T follicular helper cell (primary cell): ENCODE measurements around the gene PHYH.
"Not testable (repeated sequence)": the region's sequence is repeated elsewhere in the genome, so short reads cannot be mapped to it uniquely, and the experiment has no call there.

Source experiments
- DNase-seq: peaks from one replicate; pipeline ENCODE4 v3.0.0-alpha.2; 2020; ENCODE audit warnings: low read depth
- total RNA-seq, 2 experiments: gene quantifications; one replicate each; lab custom pipeline; 2026; lab: John Stamatoyannopoulos, UW

Gene PHYH
- 7.3 to 8.8 reads per million in 2 experiments for total RNA-seq

GRCh38 chr10:13299437-13300287, at the start of gene PHYH:
TSS of gene PHYH (minus strand) at chr10:13300064. CDS start at chr10:13300042, 22 bp downstream.
- DNase-seq, result peak; percentile 75

GRCh38 chr10:13348216-13349017, 48.6 kb upstream of the PHYH start, which contains the start of gene SEPHS1:
TSS of gene SEPHS1 (minus strand) at chr10:13348293. CDS start at chr10:13344950, 3,343 bp downstream.
- peak; percentile 70 for DNase-seq

GRCh38 chr10:13347500-13348156, 47.8 kb upstream of the PHYH start:
- peak; percentile 66 for DNase-seq

GRCh38 chr10:13347043-13347499, 47.2 kb upstream of the PHYH start:
- DNase-seq, result peak; percentile 16

GRCh38 chr10:13346283-13347042, 46.6 kb upstream of the PHYH start:
- no peak for DNase-seq

- DNase-seq, result no peak
Measured at GRCh38 chr10:13340626-13341376, 40.9 kb upstream of the PHYH start.

- no peak for DNase-seq
Measured at GRCh38 chr10:13340068-13340467, 40.2 kb upstream of the PHYH start.

GRCh38 chr10:13338390-13339110, 38.7 kb upstream of the PHYH start:
- no peak for DNase-seq

GRCh38 chr10:13337827-13338196, 37.9 kb upstream of the PHYH start:
- DNase-seq, result no peak

GRCh38 chr10:13337128-13337826, 37.4 kb upstream of the PHYH start:
- DNase-seq, result no peak

GRCh38 chr10:13335881-13336280, 36.0 kb upstream of the PHYH start:
- DNase-seq, result no peak

- no peak for DNase-seq
Measured at GRCh38 chr10:13334556-13334955, 34.7 kb upstream of the PHYH start.

GRCh38 chr10:13331646-13332045, 31.8 kb upstream of the PHYH start:
- no peak for DNase-seq

GRCh38 chr10:13330980-13331379, 31.1 kb upstream of the PHYH start:
- not testable (repeated sequence) for DNase-seq

- no peak for DNase-seq
Measured at GRCh38 chr10:13329565-13329964, 29.7 kb upstream of the PHYH start.

- no peak for DNase-seq
Measured at GRCh38 chr10:13328613-13329012, 28.7 kb upstream of the PHYH start.

- DNase-seq, result no peak
Measured at GRCh38 chr10:13328126-13328525, 28.3 kb upstream of the PHYH start.

- DNase-seq, result no peak
Measured at GRCh38 chr10:13327534-13327933, 27.7 kb upstream of the PHYH start.

- DNase-seq, result no peak
Measured at GRCh38 chr10:13322615-13323148, 22.8 kb upstream of the PHYH start.
